T1000 (cell line): ENCODE results near the gene EPHB2.
A peak's percentile ranks its signal among the peaks of the same experiment; 100 is the strongest.
"Not testable (repeated sequence)": the region's sequence is repeated elsewhere in the genome, so short reads cannot be mapped to it uniquely, and the experiment has no call there.

Experiments used
- DNase-seq: peaks from one replicate; lab custom pipeline; 2025; ENCODE audit warnings: mixed read lengths; lab: John Stamatoyannopoulos, UW

The EPHB2 gene

DNA sequence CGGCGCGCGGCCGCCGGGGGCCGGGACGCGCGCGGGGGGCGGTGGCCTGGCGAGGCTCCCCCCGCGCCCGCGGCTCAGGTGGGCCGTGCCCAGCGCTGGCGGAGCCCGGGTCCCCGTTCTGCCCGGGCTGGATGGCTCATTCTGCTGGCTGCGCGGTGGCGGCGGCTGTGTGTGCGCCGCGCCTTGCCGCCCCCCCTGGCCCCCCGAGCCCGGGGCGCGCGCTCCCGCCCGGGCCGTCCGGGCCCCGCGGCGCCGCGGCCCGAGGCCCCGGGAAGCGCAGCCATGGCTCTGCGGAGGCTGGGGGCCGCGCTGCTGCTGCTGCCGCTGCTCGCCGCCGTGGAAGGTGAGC lies at the start of gene EPHB2:
TSS of gene EPHB2 (plus strand) at position 139 of the 349 bp plus-strand sequence. CDS start at position 283, 144 bp downstream.
- no peak for DNase-seq

GRCh38 chr1:22661880-22662279 lies 48.8 kb upstream of the EPHB2 start:
- DNase-seq = no peak

DNA sequence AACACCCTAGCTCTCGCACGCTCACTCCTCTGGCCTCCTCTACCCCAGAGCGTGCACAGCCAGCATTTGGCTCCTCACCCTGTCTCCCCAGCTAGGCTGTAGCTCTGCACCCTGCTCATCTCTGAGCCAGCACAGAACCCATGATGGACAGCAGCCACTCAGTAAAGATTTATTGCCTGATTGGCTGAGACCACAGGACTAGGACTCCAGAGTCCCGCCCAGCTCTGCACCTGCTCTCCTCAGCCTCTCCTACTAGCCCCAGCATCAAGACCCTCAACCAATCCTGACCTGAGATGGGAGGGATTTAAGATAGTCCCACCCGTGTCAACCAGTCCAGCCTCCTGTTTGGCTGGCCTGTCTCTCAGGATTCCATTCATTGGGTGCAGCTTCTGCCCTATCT lies 48.3 kb upstream of the EPHB2 start:
- DNase-seq = no peak

GRCh38 chr1:22662986-22663408 lies 47.6 kb upstream of the EPHB2 start:
- no peak for DNase-seq

DNA sequence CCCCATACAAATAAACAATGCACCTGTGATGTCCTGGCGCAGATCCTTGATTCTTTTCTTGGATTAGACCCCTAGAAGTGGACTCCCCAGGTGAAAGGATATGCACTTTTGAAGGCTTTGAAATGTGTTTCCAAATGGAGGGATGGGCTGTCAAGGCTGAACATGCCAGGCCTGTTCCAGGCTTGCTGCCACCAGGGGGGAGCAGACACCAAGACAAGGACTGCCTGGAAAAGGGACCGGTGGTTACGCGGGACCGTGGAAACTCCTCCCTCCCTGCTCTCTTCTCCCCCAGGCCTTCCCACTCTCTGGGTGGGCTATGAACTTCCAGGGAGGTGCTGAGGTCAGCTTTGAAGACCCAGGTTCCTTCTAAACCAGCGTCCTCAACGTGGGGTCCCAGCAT lies 44.9 kb upstream of the EPHB2 start:
- no peak for DNase-seq

DNA sequence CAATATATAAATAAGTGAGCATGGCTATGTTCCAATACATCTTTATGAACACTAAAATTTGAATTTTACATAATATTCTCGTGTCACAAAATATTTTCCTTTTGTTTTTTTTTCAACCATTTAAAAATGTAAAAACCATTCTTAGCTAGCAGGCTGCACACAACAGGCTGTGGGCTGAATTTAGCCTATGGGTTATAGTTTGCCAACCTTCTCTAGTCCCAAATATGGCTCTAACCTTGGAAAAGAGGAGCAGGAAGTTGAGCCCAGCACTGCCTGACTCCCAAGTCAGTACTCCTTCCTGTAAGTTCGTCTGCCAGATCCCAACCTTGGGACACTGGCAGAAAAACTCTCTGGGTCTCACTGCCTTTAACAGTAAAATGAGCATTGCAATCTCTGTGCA lies 44.2 kb upstream of the EPHB2 start:
- no peak for DNase-seq

DNA sequence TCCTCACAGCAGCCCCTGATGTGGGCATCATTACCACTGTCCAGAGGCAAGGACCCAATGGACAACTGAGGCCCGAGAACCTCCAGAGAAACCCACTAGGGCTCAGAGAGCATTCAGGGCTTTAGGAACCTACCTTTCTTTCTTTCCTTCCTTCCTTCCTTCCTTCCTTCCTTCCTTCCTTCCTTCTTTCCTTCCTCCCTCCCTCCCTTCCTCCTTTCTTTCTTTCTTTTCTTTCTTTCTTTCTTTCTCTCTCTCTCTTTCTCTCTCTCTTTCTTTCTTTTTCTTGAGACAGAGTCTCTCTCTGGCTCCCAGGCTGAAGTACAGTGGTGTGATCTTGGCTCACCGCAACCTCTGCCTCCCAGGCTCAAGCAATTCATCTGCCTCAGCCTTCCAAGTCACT lies 41.8 kb upstream of the EPHB2 start:
- DNase-seq = not testable (repeated sequence)

- no peak for DNase-seq
Observed at GRCh38 chr1:22670352-22670975, 40.2 kb upstream of the EPHB2 start.

GRCh38 chr1:22671999-22672398 lies 38.6 kb upstream of the EPHB2 start:
- no peak for DNase-seq

DNA sequence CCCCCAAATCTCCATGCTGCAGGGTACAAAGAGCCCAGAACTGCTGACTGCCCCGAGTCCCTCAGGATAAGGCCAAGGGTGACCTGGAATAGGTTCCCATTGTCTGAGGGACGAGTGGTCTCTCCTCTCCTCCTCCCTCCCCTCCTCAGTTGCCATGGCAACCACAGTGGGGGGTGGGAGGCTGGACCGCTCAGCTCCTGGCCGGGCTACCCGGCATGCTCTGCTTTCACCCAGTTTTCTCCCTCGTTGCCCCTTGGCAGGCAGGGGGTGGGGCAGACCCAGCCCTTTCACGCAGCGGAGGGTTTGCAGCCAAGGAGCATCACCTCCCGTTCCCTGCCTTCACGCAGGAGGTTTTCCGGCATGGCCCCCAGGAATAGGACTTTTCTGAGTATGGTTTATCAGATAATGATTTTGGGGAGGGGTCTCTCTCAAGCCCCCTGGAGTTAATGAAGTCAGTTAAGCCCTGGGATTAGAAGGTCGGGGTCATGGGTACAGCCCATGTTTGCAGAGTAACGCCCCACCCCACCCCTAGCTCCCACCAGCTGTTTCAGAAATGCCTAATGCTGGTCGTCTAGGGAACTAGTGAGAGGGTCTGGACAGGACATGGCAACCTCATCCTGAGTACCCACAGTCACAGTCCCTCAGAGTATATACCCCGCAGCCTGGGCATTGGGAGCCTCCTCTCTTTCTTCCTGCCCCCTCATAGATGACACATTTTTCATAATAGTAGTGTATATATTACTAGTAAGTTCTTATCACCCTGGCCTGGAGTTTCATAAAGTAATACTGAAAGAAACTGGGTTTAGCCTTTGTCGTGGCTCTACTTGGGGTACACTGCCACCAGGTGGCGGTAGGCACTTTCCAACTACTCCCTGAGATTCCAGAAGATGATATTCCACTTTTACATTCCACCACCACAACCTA lies 36.9 kb upstream of the EPHB2 start:
- no peak for DNase-seq

DNA sequence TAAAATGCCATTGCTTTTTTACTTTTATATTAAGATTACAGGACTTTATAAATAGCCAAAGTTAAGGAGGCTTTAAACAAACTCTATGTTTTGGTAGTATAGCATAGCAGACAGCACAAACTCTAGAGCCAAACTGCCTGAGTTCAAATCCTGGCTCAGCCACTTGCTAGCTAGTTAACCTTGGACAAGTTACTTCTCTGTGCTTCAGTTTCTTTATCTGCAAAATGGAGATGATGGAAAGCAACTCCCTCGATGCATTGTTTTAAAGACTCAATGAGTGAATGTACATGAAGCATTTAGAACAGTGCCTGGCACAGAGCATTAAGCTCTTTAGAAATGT lies 36.3 kb upstream of the EPHB2 start:
- no peak for DNase-seq

DNA sequence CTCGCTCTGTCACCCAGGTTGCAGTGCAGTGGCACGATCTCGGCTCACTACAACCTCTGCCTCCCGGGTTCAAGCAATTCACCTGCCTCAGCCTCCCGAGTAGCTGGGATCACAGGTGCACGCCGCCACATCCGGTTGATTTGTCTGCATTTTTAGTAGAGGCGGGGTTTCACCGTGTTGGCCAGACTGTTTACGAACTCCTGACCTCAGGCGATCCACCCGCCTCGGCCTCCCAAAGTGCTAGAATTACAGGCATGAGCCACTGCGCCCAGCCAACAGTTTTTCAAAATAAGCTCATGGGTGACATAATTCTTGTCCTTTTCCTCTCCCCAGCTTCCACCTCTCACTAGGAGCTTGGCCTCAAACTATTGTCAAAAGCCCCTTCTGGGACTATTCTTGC lies 34.5 kb upstream of the EPHB2 start:
- DNase-seq = not testable (repeated sequence)

DNA sequence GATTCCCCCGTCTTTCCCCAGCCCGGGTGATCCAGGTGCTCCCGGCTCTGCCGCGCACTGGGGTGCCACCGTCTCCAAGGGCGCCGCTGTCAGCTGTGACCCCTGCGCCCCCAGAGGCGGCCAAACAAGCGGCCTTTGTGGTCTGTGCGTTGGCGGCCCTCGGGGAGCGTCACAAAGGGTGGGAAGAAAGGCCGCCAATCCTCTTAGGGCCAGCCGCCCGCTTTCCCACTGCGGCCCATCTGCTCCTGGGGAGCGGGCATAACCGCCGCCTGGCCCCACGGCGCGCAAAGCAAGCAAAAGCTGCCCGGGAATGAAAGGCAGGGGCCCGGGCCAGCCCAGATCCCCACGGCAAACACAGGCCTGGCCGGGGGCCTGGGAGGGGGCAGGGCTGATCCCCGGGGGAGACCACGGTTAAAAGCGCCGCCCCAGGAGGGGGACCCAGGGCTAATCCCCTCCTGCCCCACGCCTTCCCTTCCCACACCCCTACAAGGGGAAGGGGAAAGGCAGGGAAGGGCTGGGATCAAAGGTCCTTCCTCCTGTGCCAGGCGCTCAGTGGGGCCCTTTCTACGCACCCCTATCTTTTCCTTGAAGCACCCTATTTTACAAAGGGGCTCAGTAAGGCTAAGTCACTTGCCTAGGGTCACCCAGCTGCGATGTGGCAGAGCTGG lies 33.6 kb upstream of the EPHB2 start:
- no peak for DNase-seq

GRCh38 chr1:22677931-22678896 lies 32.4 kb upstream of the EPHB2 start:
- DNase-seq = no peak

- no peak for DNase-seq
Observed at GRCh38 chr1:22680726-22681125, 29.9 kb upstream of the EPHB2 start.

GRCh38 chr1:22681556-22682276 lies 28.9 kb upstream of the EPHB2 start:
- no peak for DNase-seq

GRCh38 chr1:22683547-22683946 lies 27.1 kb upstream of the EPHB2 start:
- no peak for DNase-seq

- no peak for DNase-seq
Observed at GRCh38 chr1:22685591-22686059, 25.0 kb upstream of the EPHB2 start.

- no peak for DNase-seq
Observed at GRCh38 chr1:22687191-22687590, 23.4 kb upstream of the EPHB2 start.

DNA sequence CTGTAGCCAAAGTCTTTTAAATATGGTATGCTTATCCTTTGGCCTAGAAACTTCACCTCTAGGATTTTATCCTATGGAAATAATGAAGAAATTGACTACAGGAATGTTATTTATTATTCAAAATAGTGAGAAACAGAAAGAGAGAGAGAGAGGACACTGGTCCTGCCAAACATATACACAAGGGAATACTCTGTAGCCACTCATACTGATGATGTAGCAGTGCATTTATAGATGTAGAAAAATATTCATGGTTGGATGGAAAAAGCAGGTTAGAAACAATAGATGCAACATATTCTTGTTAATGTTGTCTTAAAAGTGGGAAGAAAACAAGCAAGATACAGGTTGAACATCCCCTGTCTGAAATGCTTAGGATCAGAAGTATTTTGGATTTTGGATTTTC lies 22.2 kb upstream of the EPHB2 start:
- no peak for DNase-seq

DNA sequence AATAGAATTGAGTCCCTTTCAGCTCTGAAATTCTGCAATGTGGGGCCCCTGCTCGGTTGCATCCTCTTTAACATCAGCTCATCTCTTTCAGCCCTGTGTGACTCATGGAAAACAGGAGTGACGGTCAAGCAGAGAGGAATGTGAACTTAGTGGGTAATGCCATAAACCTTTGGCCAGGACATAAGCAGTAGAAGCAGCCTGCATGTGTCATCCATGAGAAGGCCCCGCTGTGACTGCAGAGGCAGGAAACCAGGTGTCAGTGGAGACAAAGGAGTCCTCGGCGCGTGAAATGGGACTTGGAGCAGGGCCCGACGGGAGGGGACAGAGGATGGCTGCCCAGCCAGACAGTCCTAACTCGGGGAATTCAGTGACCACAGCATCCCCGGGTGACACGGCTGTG lies 21.1 kb upstream of the EPHB2 start:
- peak; percentile 72 for DNase-seq
